CD14-positive monocyte (primary cell): ENCODE data around the gene ROBO4. TPM values are rescaled to one million over a fixed set of nuclear protein-coding genes. Genes with fewer than 3 reads are reported as not detected.

Experiments
- DNase-seq, 3 donors: peaks; one replicate each; pipeline ENCODE4 v3.0.0-alpha.2; 2011 to 2022
- H2AFZ ChIP-seq: 2 replicates; pipeline ENCODE4 v1.6.0; 2012; ENCODE audit warnings: mild to moderate bottlenecking, low read depth, low read length, inconsistent platforms; ENCODE audit not compliant: insufficient read depth, poor library complexity, severe bottlenecking
- H3K27ac ChIP-seq, 2 donors: 1 replicate in 1 of 2; 2 replicates in 1 of 2; pipeline ENCODE4 v1.5.1; 2012 to 2013; ENCODE audit warnings: low read length in 2 of 2, control low read depth in 1 of 2, inconsistent platforms in 1 of 2, low read depth in 1 of 2, mild to moderate bottlenecking in 1 of 2
- H3K27me3 ChIP-seq, 2 donors: one replicate each; pipeline versions ENCODE4 v1.6.0 to v1.6.1; 2011 to 2013; ENCODE audit warnings: low read length in 2 of 2; ENCODE audit not compliant: control insufficient read depth in 2 of 2, insufficient read depth in 2 of 2
- H3K36me3 ChIP-seq, 2 donors: replicated peaks in 1 of 2; 1 replicate in 1 of 2; 2 replicates in 1 of 2; pipeline versions ENCODE4 v1.5.1 to v1.6.1; 2012 to 2013; ENCODE audit warnings: low read length in 2 of 2, control low read depth in 1 of 2, inconsistent platforms in 1 of 2, mild to moderate bottlenecking in 1 of 2; ENCODE audit not compliant: insufficient read depth in 2 of 2, control insufficient read depth in 1 of 2
- H3K4me1 ChIP-seq, 2 donors: 1 replicate in 1 of 2; 2 replicates in 1 of 2; pipeline versions ENCODE4 v1.5.1 to v1.6.1; 2012 to 2013; ENCODE audit warnings: low read length in 2 of 2, control low read depth in 1 of 2, inconsistent platforms in 1 of 2, mild to moderate bottlenecking in 1 of 2, moderate library complexity in 1 of 2; ENCODE audit not compliant: insufficient read depth in 2 of 2, control insufficient read depth in 1 of 2
- H3K4me2 ChIP-seq: replicated peaks from 2 replicates; pipeline ENCODE3; 2012; ENCODE audit warnings: low read length, moderate library complexity, mild to moderate bottlenecking; ENCODE audit not compliant: poor library complexity, severe bottlenecking; ENCODE audit errors: extremely low read depth
- H3K4me3 ChIP-seq, 3 experiments: fragments of 200-600 bp in 1 of 3; sonication (generic) in 1 of 3; replicated peaks in 1 of 3; 1 replicate in 2 of 3; 2 replicates in 1 of 3; pipeline ENCODE4 v1.5.1; 2011 to 2013; ENCODE audit warnings: low read length in 3 of 3, mild to moderate bottlenecking in 3 of 3, control low read depth in 2 of 3, low read depth in 2 of 3, inconsistent platforms in 1 of 3, moderate library complexity in 1 of 3
- H3K79me2 ChIP-seq: 2 replicates; pipeline ENCODE4 v1.6.0; 2012; ENCODE audit warnings: mild to moderate bottlenecking, control low read depth, inconsistent platforms, low read length, moderate library complexity; ENCODE audit not compliant: insufficient read depth
- H3K9ac ChIP-seq: 2 replicates; pipeline ENCODE4 v1.6.0; 2017; ENCODE audit warnings: low read length, mild to moderate bottlenecking; ENCODE audit not compliant: insufficient read depth, poor library complexity, severe bottlenecking
- H3K9me3 ChIP-seq, 2 donors: replicated peaks in 1 of 2; 1 replicate in 1 of 2; 2 replicates in 1 of 2; pipeline versions ENCODE4 v1.5.1 to v1.6.1; 2012 to 2013; ENCODE audit warnings: low read length in 2 of 2, control low read depth in 1 of 2; ENCODE audit not compliant: control insufficient read depth in 1 of 2, insufficient read depth in 1 of 2
- H4K20me1 ChIP-seq: 2 replicates; pipeline ENCODE4 v1.6.0; 2012; ENCODE audit warnings: mild to moderate bottlenecking, low read length, control low read depth, moderate library complexity; ENCODE audit not compliant: insufficient read depth
- H3K27ac Mint-ChIP-seq, 7 donors: one replicate each; pipeline ENCODE4 v1.8.0; 2020; ENCODE audit warnings: mild to moderate bottlenecking in 7 of 7, mixed read lengths in 7 of 7, moderate library complexity in 6 of 7, inconsistent platforms in 2 of 7
- H3K27me3 Mint-ChIP-seq, 3 donors: one replicate each; pipeline ENCODE4 v1.8.0; 2021 to 2022; ENCODE audit warnings: low read depth in 3 of 3, mild to moderate bottlenecking in 3 of 3, mixed read lengths in 3 of 3, moderate library complexity in 3 of 3, inconsistent platforms in 1 of 3
- H3K36me3 Mint-ChIP-seq, 2 donors: one replicate each; pipeline ENCODE4 v1.8.0; 2020; ENCODE audit warnings: mixed read lengths in 2 of 2, inconsistent platforms in 1 of 2, mild to moderate bottlenecking in 1 of 2
- H3K4me1 Mint-ChIP-seq: one replicate; pipeline ENCODE4 v1.8.0; 2020; ENCODE audit warnings: mild to moderate bottlenecking, mixed read lengths
- H3K4me3 Mint-ChIP-seq, 2 donors: one replicate each; pipeline ENCODE4 v1.8.0; 2020; ENCODE audit warnings: mild to moderate bottlenecking in 2 of 2, mixed read lengths in 2 of 2, moderate library complexity in 1 of 2
- H3K9me3 Mint-ChIP-seq, 7 donors: one replicate each; pipeline ENCODE4 v1.8.0; 2020 to 2022; ENCODE audit warnings: mixed read lengths in 7 of 7, mild to moderate bottlenecking in 6 of 7, moderate library complexity in 6 of 7, inconsistent platforms in 2 of 7
- CTCF ChIP-seq: fragments of 200-600 bp; IDR thresholded peaks from one replicate; pipeline ENCODE4 v1.8.0; 2022; ENCODE audit warnings: antibody characterized with exemption, mild to moderate bottlenecking
- WGBS: methylation state at CpG from one replicate; pipeline ENCODE4 v1.1.5; 2013; ENCODE audit warnings: missing lambda C conversion rate; ENCODE audit not compliant: insufficient coverage; 5-methylcytosine and 5-hydroxymethylcytosine counted together
- intact Hi-C, 2 donors: fragments of 100-400 bp; cut with micrococcal nuclease; formaldehyde crosslinking; loops; one replicate each; pipeline versions ENCODE4 v1.15.0 to v1.15.1; 2023
- polyA plus RNA-seq, 3 donors: library from polyadenylated mRNA; depleted of rRNA in 1 of 3; unstranded in 2 of 3; stranded (reverse) in 1 of 3; fragments of 300-500 nt in 2 of 3; fragments of >200 nt in 1 of 3; fragmentation: Illumina TruSeq in 2 of 3; gene quantifications; 1 replicate in 2 of 3; 2 replicates in 1 of 3; pipeline ENCODE4 v1.2.3, GENCODE V29; 2012 to 2021

Gene ROBO4
- polyA plus RNA-seq, 3 donors: 0.19 to 0.20 TPM; not detected in 1

- Histone ChIP-seq H3K4me1 (no peaks in the 10 kb centered on the region), H4K20me1 (no peaks in the 10 kb centered on the region), H3K36me3 (no peaks in the 10 kb centered on the region), H3K9ac (no peak overlapping the region), H3K27ac (no peak overlapping the region), H3K4me2 (no peak overlapping the region), H3K9me3 (peaks cover 0 to 5% of the 10 kb centered on the region in 2 donors), H3K4me3 (no peak overlapping the region), H3K79me2 (no peaks in the 10 kb centered on the region), H3K27me3 (peaks cover 0 to 2% of the 10 kb centered on the region in 2 donors), H2AFZ (no peak overlapping the region)
- H3K36me3 Mint-ChIP-seq: no peaks in the 10 kb centered on the region
- H3K4me1 Mint-ChIP-seq: peaks cover 2% of the 10 kb centered on the region
- 100% methylated on average over 2 of the region's 4 CpGs for WGBS
- no peak for DNase-seq
- intact Hi-C loops: no loop called here
- H3K9me3 Mint-ChIP-seq: peaks cover 2 to 13% (median 5%) of the 10 kb centered on the region in 7 donors
- no peak for TF ChIP-seq CTCF
- H3K27ac Mint-ChIP-seq: no peak overlapping the region
- H3K4me3 Mint-ChIP-seq: no peak overlapping the region
- peaks cover 2 to 7% (median 6%) of the 10 kb centered on the region in 3 donors for H3K27me3 Mint-ChIP-seq
These were observed 37.3 kb upstream of the ROBO4 start for GRCh38 chr11:124934862-124935547.

GRCh38 chr11:124930799-124931198 is 33.1 kb upstream of the ROBO4 start:
- no peaks in the 10 kb centered on the region for H3K9me3 Mint-ChIP-seq
- peaks cover 2 to 4% (median 2%) of the 10 kb centered on the region in 3 donors for H3K27me3 Mint-ChIP-seq
- peaks cover 2% of the 10 kb centered on the region for H3K4me1 Mint-ChIP-seq
- Histone ChIP-seq H3K4me1 (no peaks in the 10 kb centered on the region), H3K9me3 (no peaks in the 10 kb centered on the region), H3K4me2 (no peak overlapping the region), H3K79me2 (no peaks in the 10 kb centered on the region), H3K9ac (no peak overlapping the region), H3K27me3 (no peaks in the 10 kb centered on the region), H3K27ac (no peak overlapping the region), H3K4me3 (no peak overlapping the region), H2AFZ (no peak overlapping the region), H4K20me1 (no peaks in the 10 kb centered on the region), H3K36me3 (no peaks in the 10 kb centered on the region)
- TF ChIP-seq CTCF: no peak
- DNase-seq: no peak
- intact Hi-C loops: no loop called here
- WGBS: no CpG with 5 or more reads among the region's 3 CpGs
- no peaks in the 10 kb centered on the region for H3K36me3 Mint-ChIP-seq
- no peak overlapping the region for H3K4me3 Mint-ChIP-seq
- H3K27ac Mint-ChIP-seq: no peak overlapping the region
